ENCODE results near the gene KIAA2012.

GRCh38 chr2:202237787-202238233 is 164.8 kb downstream of the KIAA2012 start:
- TF ChIP-seq, protein P1, sequence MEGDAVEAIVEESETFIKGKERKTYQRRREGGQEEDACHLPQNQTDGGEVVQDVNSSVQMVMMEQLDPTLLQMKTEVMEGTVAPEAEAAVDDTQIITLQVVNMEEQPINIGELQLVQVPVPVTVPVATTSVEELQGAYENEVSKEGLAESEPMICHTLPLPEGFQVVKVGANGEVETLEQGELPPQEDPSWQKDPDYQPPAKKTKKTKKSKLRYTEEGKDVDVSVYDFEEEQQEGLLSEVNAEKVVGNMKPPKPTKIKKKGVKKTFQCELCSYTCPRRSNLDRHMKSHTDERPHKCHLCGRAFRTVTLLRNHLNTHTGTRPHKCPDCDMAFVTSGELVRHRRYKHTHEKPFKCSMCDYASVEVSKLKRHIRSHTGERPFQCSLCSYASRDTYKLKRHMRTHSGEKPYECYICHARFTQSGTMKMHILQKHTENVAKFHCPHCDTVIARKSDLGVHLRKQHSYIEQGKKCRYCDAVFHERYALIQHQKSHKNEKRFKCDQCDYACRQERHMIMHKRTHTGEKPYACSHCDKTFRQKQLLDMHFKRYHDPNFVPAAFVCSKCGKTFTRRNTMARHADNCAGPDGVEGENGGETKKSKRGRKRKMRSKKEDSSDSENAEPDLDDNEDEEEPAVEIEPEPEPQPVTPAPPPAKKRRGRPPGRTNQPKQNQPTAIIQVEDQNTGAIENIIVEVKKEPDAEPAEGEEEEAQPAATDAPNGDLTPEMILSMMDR (IDR thresholded peaks at IDR 0.05; ENCODE audit: low read depth, low read length): no peak
- TF ChIP-seq POLR2A (IDR thresholded peaks at IDR 0.05; ENCODE audit: extremely low read depth, insufficient read length): no peak

All from NB4 (cell line).